Measurements from ENCODE around the gene LDLRAD2.
"Not testable (repeated sequence)": the region's sequence is repeated elsewhere in the genome, so short reads cannot be mapped to it uniquely, and the experiment has no call there.

Gene LDLRAD2

GRCh38 chr1:21776925-21777324 is 35.1 kb upstream of the LDLRAD2 start:
- not testable (repeated sequence) for H3K27me3 ChIP-seq (replicated peaks in 2 of 5; ENCODE audit: control insufficient read depth in 4 of 5, insufficient read depth in 5 of 5, low read length in 4 of 5); H3K9me3 ChIP-seq (ENCODE audit: control extremely low read depth in 1 of 5, control insufficient read depth in 4 of 5, insufficient read depth in 2 of 5, low read depth in 1 of 5, low read length in 4 of 5); H3K4me3 ChIP-seq (ENCODE audit: control insufficient read depth in 1 of 7, extremely low read depth in 1 of 7, insufficient read depth in 4 of 7, low read depth in 2 of 7, low read length in 6 of 7); DNase-seq; H3K36me3 ChIP-seq (ENCODE audit: control insufficient read depth in 4 of 4, insufficient read depth in 4 of 4, low read length in 3 of 4); H3K27ac ChIP-seq (ENCODE audit: insufficient read depth in 1 of 2, low read depth in 1 of 2, low read length in 2 of 2, poor library complexity in 1 of 2, severe bottlenecking in 2 of 2)
- ChIA-PET CTCF (interaction anchor here (0.7 to 1.8 kb wide), 6 partner anchors 13 to 44 kb away, joined by 3 to 6 read pairs (median 4); no protein-coding TSS in a partner anchor), POLR2A (interaction anchor here (0.6 kb wide), 1 partner anchor 215 kb away, joined by 4 read pairs; no protein-coding TSS in a partner anchor)
- peaks cover 17 to 46% (median 35%) of the 10 kb centered on the region in 4 experiments for H3K4me1 ChIP-seq (ENCODE audit: control extremely low read depth in 1 of 4, control insufficient read depth in 4 of 4, insufficient read depth in 4 of 4, low read length in 3 of 4)
- no CpG with 5 or more reads among the region's 5 CpGs for WGBS (ENCODE audit: insufficient coverage)

- H3K27ac ChIP-seq (ENCODE audit: insufficient read depth in 1 of 2, low read depth in 1 of 2, low read length in 2 of 2, poor library complexity in 1 of 2, severe bottlenecking in 2 of 2), result no peak overlapping the region
- no CpG with 5 or more reads among the region's 2 CpGs for WGBS (ENCODE audit: insufficient coverage)
- POLR2A ChIA-PET, result interaction anchor here (0.5 kb wide), 1 partner anchor 8 kb away, joined by 3 read pairs; no protein-coding TSS in a partner anchor
These were observed 33.7 kb upstream of the LDLRAD2 start for GRCh38 chr1:21778405-21778727.

DNA sequence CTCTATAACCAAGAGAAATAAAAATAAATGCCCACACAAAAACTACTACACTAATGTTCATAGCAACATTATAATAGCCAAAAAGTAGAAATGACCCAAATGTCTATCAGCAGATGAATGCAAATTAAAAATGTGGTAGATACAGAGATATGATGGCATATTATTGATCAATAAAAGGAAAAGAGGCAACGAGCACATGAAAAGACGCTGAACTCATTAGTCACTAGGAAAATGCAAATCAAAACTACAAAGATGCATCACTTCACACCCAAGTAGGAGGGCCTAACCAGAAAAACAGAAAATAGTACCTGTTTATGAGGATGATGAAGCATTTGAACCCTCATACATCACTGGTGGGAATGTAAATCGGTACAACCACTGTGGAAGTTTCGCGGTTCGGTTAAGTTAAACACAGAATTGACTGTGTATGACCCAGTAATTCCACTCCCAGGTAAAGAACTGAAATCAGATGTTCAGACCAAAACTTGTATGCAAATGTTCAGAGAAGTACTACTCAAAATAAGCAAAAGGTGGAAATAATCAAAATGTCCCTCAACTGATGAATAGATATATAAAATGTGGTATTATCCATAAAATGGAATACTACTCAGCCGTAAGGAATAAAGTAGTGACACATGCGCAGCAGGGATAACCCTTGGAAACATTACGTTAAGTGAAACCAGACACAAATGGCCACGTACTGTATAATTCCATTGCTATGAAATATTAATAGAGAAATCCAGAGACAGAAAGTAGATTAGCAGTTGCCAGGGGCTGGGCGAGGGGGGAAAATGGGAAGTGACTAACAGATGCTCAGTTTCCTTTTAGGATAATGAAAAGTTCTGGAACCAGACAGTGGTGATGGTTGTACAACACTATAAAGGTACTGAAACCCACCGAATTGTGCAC is 32.2 kb upstream of the LDLRAD2 start:
- H3K4me1 ChIP-seq (ENCODE audit: control extremely low read depth in 1 of 4, control insufficient read depth in 4 of 4, insufficient read depth in 4 of 4, low read length in 3 of 4), result peaks cover 12 to 42% (median 32%) of the 10 kb centered on the region in 4 experiments
- no peaks in the 10 kb centered on the region for H3K9me3 ChIP-seq (ENCODE audit: control extremely low read depth in 1 of 5, control insufficient read depth in 4 of 5, insufficient read depth in 2 of 5, low read depth in 1 of 5, low read length in 4 of 5)
- POLR2A ChIA-PET, result no interaction called here
- H3K27ac ChIP-seq (ENCODE audit: insufficient read depth in 1 of 2, low read depth in 1 of 2, low read length in 2 of 2, poor library complexity in 1 of 2, severe bottlenecking in 2 of 2), result peak overlapping the region in 1 of 2 experiments; percentile 43
- CTCF ChIA-PET, result no interaction called here
- peaks cover 0 to 2% (median 0%) of the 10 kb centered on the region in 4 experiments for H3K36me3 ChIP-seq (ENCODE audit: control insufficient read depth in 4 of 4, insufficient read depth in 4 of 4, low read length in 3 of 4)
- WGBS (ENCODE audit: insufficient coverage), result 82% methylated on average over 5 of the region's 12 CpGs
- no peaks in the 10 kb centered on the region for H3K27me3 ChIP-seq (replicated peaks in 2 of 5; ENCODE audit: control insufficient read depth in 4 of 5, insufficient read depth in 5 of 5, low read length in 4 of 5)
- H3K4me3 ChIP-seq (ENCODE audit: control insufficient read depth in 1 of 7, extremely low read depth in 1 of 7, insufficient read depth in 4 of 7, low read depth in 2 of 7, low read length in 6 of 7), result peak overlapping the region in 3 of 7 experiments; percentile 23 to 37 (median 33)
- DNase-seq, result peak in 1 of 3 donors; percentile 38

More at GRCh38 chr1:21778405-21778727, 33.7 kb upstream of the LDLRAD2 start:
- no peaks in the 10 kb centered on the region for H3K9me3 ChIP-seq (ENCODE audit: control extremely low read depth in 1 of 5, control insufficient read depth in 4 of 5, insufficient read depth in 2 of 5, low read depth in 1 of 5, low read length in 4 of 5)
- H3K4me1 ChIP-seq (ENCODE audit: control extremely low read depth in 1 of 4, control insufficient read depth in 4 of 4, insufficient read depth in 4 of 4, low read length in 3 of 4), result peaks cover 15 to 44% (median 32%) of the 10 kb centered on the region in 4 experiments
- no peaks in the 10 kb centered on the region for H3K27me3 ChIP-seq (replicated peaks in 2 of 5; ENCODE audit: control insufficient read depth in 4 of 5, insufficient read depth in 5 of 5, low read length in 4 of 5)
- no peak for DNase-seq
- H3K36me3 ChIP-seq (ENCODE audit: control insufficient read depth in 4 of 4, insufficient read depth in 4 of 4, low read length in 3 of 4), result peaks cover 0 to 2% (median 0%) of the 10 kb centered on the region in 4 experiments
- no peak overlapping the region for H3K4me3 ChIP-seq (ENCODE audit: control insufficient read depth in 1 of 7, extremely low read depth in 1 of 7, insufficient read depth in 4 of 7, low read depth in 2 of 7, low read length in 6 of 7)
- CTCF ChIA-PET, result interaction anchor here (0.8 kb wide), 1 partner anchor 56 kb away, joined by 4 read pairs; no protein-coding TSS in a partner anchor

DNA sequence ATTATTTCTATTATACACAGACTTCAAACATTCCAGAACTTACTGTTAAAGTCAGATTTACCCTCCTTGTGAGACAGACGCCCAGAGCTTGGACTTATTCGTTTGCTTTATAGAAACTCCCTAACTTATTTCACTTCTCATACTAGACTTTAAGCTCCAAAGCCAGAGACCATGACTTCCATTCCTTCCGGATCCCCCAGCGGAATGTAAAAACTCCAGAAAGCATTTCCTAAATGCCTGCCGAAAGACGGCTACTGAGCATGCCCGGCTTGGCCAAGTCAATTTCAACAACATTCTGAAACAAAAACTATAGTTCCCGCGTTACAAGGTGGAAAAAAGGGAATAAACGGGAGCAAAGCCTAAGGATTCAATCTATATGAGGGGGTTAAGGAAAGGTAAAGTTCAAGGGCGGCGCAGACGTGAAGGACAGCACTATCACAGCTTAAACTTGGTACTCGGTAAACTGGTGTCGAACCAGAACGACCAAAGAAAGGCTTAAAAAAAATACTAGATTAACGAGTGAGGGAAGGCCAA is 30.2 kb upstream of the LDLRAD2 start:
- POLR2A ChIA-PET, result interaction anchor here (0.7 to 1.4 kb wide), 2 partner anchors 42 to 71 kb away, joined by 3 to 4 read pairs; no protein-coding TSS in a partner anchor
- WGBS (ENCODE audit: insufficient coverage), result 0% methylated on average over 11 of the region's 17 CpGs
- Histone ChIP-seq H3K27me3 (replicated peaks in 2 of 5; ENCODE audit: control insufficient read depth in 4 of 5, insufficient read depth in 5 of 5, low read length in 4 of 5) (no peaks in the 10 kb centered on the region), H3K4me1 (ENCODE audit: control extremely low read depth in 1 of 4, control insufficient read depth in 4 of 4, insufficient read depth in 4 of 4, low read length in 3 of 4) (peaks cover 9 to 29% (median 20%) of the 10 kb centered on the region in 4 experiments), H3K9me3 (ENCODE audit: control extremely low read depth in 1 of 5, control insufficient read depth in 4 of 5, insufficient read depth in 2 of 5, low read depth in 1 of 5, low read length in 4 of 5) (no peaks in the 10 kb centered on the region), H3K4me3 (ENCODE audit: control insufficient read depth in 1 of 7, extremely low read depth in 1 of 7, insufficient read depth in 4 of 7, low read depth in 2 of 7, low read length in 6 of 7) (peak overlapping the region; percentile 94 to 100 (median 96)), H3K36me3 (ENCODE audit: control insufficient read depth in 4 of 4, insufficient read depth in 4 of 4, low read length in 3 of 4) (no peaks in the 10 kb centered on the region), H3K27ac (ENCODE audit: insufficient read depth in 1 of 2, low read depth in 1 of 2, low read length in 2 of 2, poor library complexity in 1 of 2, severe bottlenecking in 2 of 2) (peak overlapping the region; percentile 89 to 100)
- CTCF ChIA-PET, result interaction anchor here (0.9 to 2.4 kb wide), 16 partner anchors 9 to 177 kb away, joined by 3 to 11 read pairs (median 4); no protein-coding TSS in a partner anchor
- peak in 1 of 3 donors; percentile 28 for DNase-seq

DNA sequence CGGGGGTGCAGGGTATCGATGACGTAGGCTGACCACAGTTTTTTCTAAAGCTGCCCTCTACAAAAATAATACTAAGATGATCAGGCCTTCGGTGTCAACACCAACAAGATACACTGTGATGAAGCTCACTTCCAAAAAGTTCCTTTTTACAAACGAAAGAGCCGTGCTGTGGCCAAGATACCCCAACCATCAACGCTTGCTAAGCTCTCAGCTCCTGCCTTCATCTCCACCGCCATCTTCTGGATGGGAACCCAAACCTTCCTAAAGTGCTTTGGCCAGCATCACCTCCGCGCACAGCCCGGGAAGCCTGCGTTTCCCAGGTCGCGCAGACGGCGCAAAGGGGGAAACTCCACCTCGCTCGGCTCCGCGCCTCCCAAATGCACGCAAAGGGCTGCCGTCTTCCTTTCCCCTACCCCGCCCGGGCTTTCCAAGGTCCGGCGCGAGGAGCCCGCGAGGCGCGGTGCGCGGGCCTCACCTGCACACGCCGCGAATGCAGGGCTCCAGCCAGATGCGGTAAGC is 29.7 kb upstream of the LDLRAD2 start:
- ChIA-PET POLR2A (interaction anchor here (0.9 to 1.4 kb wide), 3 partner anchors 9 to 41 kb away, joined by 3 to 4 read pairs (median 4); no protein-coding TSS in a partner anchor), CTCF (interaction anchor here (0.9 to 2.4 kb wide), 15 partner anchors 12 to 176 kb away, joined by 3 to 11 read pairs (median 4); no protein-coding TSS in a partner anchor)
- Histone ChIP-seq H3K27me3 (replicated peaks in 2 of 5; ENCODE audit: control insufficient read depth in 4 of 5, insufficient read depth in 5 of 5, low read length in 4 of 5) (no peaks in the 10 kb centered on the region), H3K9me3 (ENCODE audit: control extremely low read depth in 1 of 5, control insufficient read depth in 4 of 5, insufficient read depth in 2 of 5, low read depth in 1 of 5, low read length in 4 of 5) (no peaks in the 10 kb centered on the region), H3K27ac (ENCODE audit: insufficient read depth in 1 of 2, low read depth in 1 of 2, low read length in 2 of 2, poor library complexity in 1 of 2, severe bottlenecking in 2 of 2) (peak overlapping the region; percentile 89 to 100), H3K4me3 (ENCODE audit: control insufficient read depth in 1 of 7, extremely low read depth in 1 of 7, insufficient read depth in 4 of 7, low read depth in 2 of 7, low read length in 6 of 7) (peak overlapping the region; percentile 94 to 100 (median 96)), H3K4me1 (ENCODE audit: control extremely low read depth in 1 of 4, control insufficient read depth in 4 of 4, insufficient read depth in 4 of 4, low read length in 3 of 4) (peaks cover 9 to 29% (median 20%) of the 10 kb centered on the region in 4 experiments), H3K36me3 (ENCODE audit: control insufficient read depth in 4 of 4, insufficient read depth in 4 of 4, low read length in 3 of 4) (no peaks in the 10 kb centered on the region)
- peak; percentile 74 to 86 (median 83) for DNase-seq
- WGBS (ENCODE audit: insufficient coverage), result under 1% methylated on average over 23 of the region's 37 CpGs

GRCh38 chr1:21782868-21783678 is 29.0 kb upstream of the LDLRAD2 start, which contains the start of gene USP48:
Gene USP48, minus strand, starts transcription at chr1:21783149. Its CDS starts 192 bp downstream, at chr1:21782957.
- Histone ChIP-seq H3K4me3 (ENCODE audit: control insufficient read depth in 1 of 7, extremely low read depth in 1 of 7, insufficient read depth in 4 of 7, low read depth in 2 of 7, low read length in 6 of 7) (peak within 1 kb of the TSS; percentile 94 to 100 (median 96)), H3K9me3 (ENCODE audit: control extremely low read depth in 1 of 5, control insufficient read depth in 4 of 5, insufficient read depth in 2 of 5, low read depth in 1 of 5, low read length in 4 of 5) (no peaks in the 10 kb centered on the region), H3K27me3 (replicated peaks in 2 of 5; ENCODE audit: control insufficient read depth in 4 of 5, insufficient read depth in 5 of 5, low read length in 4 of 5) (no peaks in the 10 kb centered on the region), H3K4me1 (ENCODE audit: control extremely low read depth in 1 of 4, control insufficient read depth in 4 of 4, insufficient read depth in 4 of 4, low read length in 3 of 4) (peaks cover 9 to 29% (median 20%) of the 10 kb centered on the region in 4 experiments), H3K27ac (ENCODE audit: insufficient read depth in 1 of 2, low read depth in 1 of 2, low read length in 2 of 2, poor library complexity in 1 of 2, severe bottlenecking in 2 of 2) (peak within 1 kb of the TSS; percentile 99 to 100), H3K36me3 (ENCODE audit: control insufficient read depth in 4 of 4, insufficient read depth in 4 of 4, low read length in 3 of 4) (no peaks in the 10 kb centered on the region)
- CTCF ChIA-PET, result interaction anchor here (1.0 to 2.4 kb wide), 10 partner anchors 14 to 80 kb away, joined by 3 to 11 read pairs (median 7); no protein-coding TSS in a partner anchor
- POLR2A ChIA-PET, result interaction anchor here (0.5 to 1.4 kb wide), 6 partner anchors 9 to 987 kb away, joined by 3 to 7 read pairs (median 4); partner anchors contain the start of gene HSPG2
- peak; percentile 95 to 96 (median 96) for DNase-seq
- WGBS (ENCODE audit: insufficient coverage), result under 1% methylated on average over 78 of the region's 82 CpGs
